HCT116 (cell line): Measurements from ENCODE around the gene ZDHHC3. TPM values are rescaled to one million over a fixed set of nuclear protein-coding genes. Genes with fewer than 3 reads are reported as not detected.

Experiments
- ATAC-seq: fragments of 200-7000 bp; cut with Tn5 transposase; 2 replicates; pipeline ENCODE4 v1.9.1; 2020; ENCODE audit warnings: mild to moderate bottlenecking, moderate library complexity
- BruUV-seq: library from RNA; stranded (reverse); fragments of 400-500 nt; replicated peaks from 2 replicates; lab custom pipeline; 2021; lab: Mats Ljungman, UMichigan
- CTCF ChIA-PET: fragments of 300-600 bp; sonication (Branson Sonifier 250); formaldehyde crosslinking; loops from one replicate; lab custom pipeline; 2021; ENCODE audit warnings: antibody characterized with exemption; lab: Charles Lee
- POLR2A ChIA-PET: fragments of 300-600, 350-600 bp; sonication (Branson Sonifier 250); formaldehyde crosslinking; loops from one replicate; lab custom pipeline; 2021; ENCODE audit warnings: antibody characterized with exemption; lab: Charles Lee
- RAD21 ChIA-PET, 2 experiments: fragments of 300-600 bp; sonication (Branson Sonifier 250); formaldehyde crosslinking; loops; one replicate each; lab custom pipeline; 2023; ENCODE audit warnings: low total read pairs in 2 of 2; ENCODE audit not compliant: uncharacterized antibody in 2 of 2, unreplicated experiment in 2 of 2, low non-redundant PET in 1 of 2; lab: Charles Lee
- DNase-seq: peaks from one replicate; pipeline ENCODE4 v3.0.0-alpha.2; 2010; ENCODE audit warnings: low read depth, low spot score
- H2AFZ ChIP-seq: fragments of 200-600 bp; shearing (Covaris generic), sonication (generic); 2 replicates; pipeline ENCODE4 v1.6.1; 2017; ENCODE audit warnings: low read depth, mixed run types, mixed read lengths, antibody characterized with exemption, low read length; ENCODE audit not compliant: poor library complexity, severe bottlenecking
- H3K27ac ChIP-seq: 2 replicates; pipeline ENCODE4 v1.5.1; 2012; ENCODE audit warnings: low read depth, low read length
- H3K27me3 ChIP-seq: fragments of 200-600 bp; sonication (generic); 2 replicates; pipeline ENCODE4 v1.6.1; 2016; ENCODE audit warnings: mixed run types, low read length, mixed read lengths; ENCODE audit not compliant: insufficient read depth
- H3K36me3 ChIP-seq, 2 experiments: fragments of 200-500 bp in 1 of 2; fragments of 200-600 bp in 1 of 2; sonication (Bioruptor generic) in 1 of 2; sonication (generic) in 1 of 2; 2 replicates each; pipeline versions ENCODE4 v1.5.1 to v1.6.1; 2014 to 2016; ENCODE audit warnings: low read length in 2 of 2, inconsistent platforms in 1 of 2, mixed read lengths in 1 of 2, mixed run types in 1 of 2; ENCODE audit not compliant: insufficient read depth in 2 of 2, control insufficient read depth in 1 of 2
- H3K4me1 ChIP-seq, 2 experiments: fragments of 200-600 bp in 1 of 2; sonication (generic) in 1 of 2; 2 replicates each; pipeline versions ENCODE4 v1.5.1 to v1.6.1; 2012 to 2017; ENCODE audit warnings: low read length in 2 of 2, inconsistent platforms in 1 of 2, mild to moderate bottlenecking in 1 of 2, mixed read lengths in 1 of 2, mixed run types in 1 of 2, moderate library complexity in 1 of 2; ENCODE audit not compliant: insufficient read depth in 2 of 2, control insufficient read depth in 1 of 2
- H3K4me2 ChIP-seq: fragments of 200-600 bp; sonication (generic); 2 replicates; pipeline ENCODE4 v1.6.1; 2017; ENCODE audit warnings: mixed run types, low read length, mixed read lengths
- H3K4me3 ChIP-seq, 2 experiments: fragments of 200-600 bp in 1 of 2; sonication (generic) in 1 of 2; replicated peaks in 1 of 2; 2 replicates each; pipeline ENCODE4 v1.5.1; 2011 to 2016; ENCODE audit warnings: low read length in 2 of 2, control low read depth in 1 of 2, low read depth in 1 of 2, mild to moderate bottlenecking in 1 of 2, mixed read lengths in 1 of 2, mixed run types in 1 of 2
- H3K79me2 ChIP-seq: fragments of 200-600 bp; sonication (generic); 2 replicates; pipeline ENCODE4 v1.6.1; 2017; ENCODE audit warnings: mild to moderate bottlenecking, mixed run types, low read length, moderate library complexity, mixed read lengths; ENCODE audit not compliant: insufficient read depth
- H3K9ac ChIP-seq: fragments of 200-600 bp; sonication (generic); 2 replicates; pipeline ENCODE4 v1.6.1; 2016; ENCODE audit warnings: low read length, mixed read lengths
- H3K9me2 ChIP-seq: fragments of 200-600 bp; sonication (generic), shearing (Covaris generic); 2 replicates; pipeline ENCODE4 v1.6.1; 2017; ENCODE audit warnings: mixed run types, mild to moderate bottlenecking, moderate library complexity; ENCODE audit not compliant: insufficient read depth
- H3K9me3 ChIP-seq, 2 experiments: fragments of 200-500 bp in 1 of 2; fragments of 200-600 bp in 1 of 2; sonication (Bioruptor generic) in 1 of 2; sonication (generic) in 1 of 2; 2 replicates each; pipeline ENCODE4 v1.6.1; 2014 to 2017; ENCODE audit warnings: low read length in 2 of 2, mixed read lengths in 2 of 2, inconsistent platforms in 1 of 2, low read depth in 1 of 2, mild to moderate bottlenecking in 1 of 2, mixed run types in 1 of 2, moderate library complexity in 1 of 2; ENCODE audit not compliant: control insufficient read depth in 1 of 2, insufficient read depth in 1 of 2
- H4K20me1 ChIP-seq: fragments of 200-600 bp; sonication (generic), shearing (Covaris generic); 2 replicates; pipeline ENCODE4 v1.6.1; 2017; ENCODE audit warnings: mixed run types, mild to moderate bottlenecking, moderate library complexity; ENCODE audit not compliant: insufficient read depth
- CBX3 ChIP-seq: IDR thresholded peaks from 2 replicates; pipeline ENCODE4 v1.6.1; 2012; ENCODE audit warnings: low read depth
- CEBPB ChIP-seq: IDR thresholded peaks from 2 replicates; pipeline ENCODE4 v1.6.1; 2012; ENCODE audit warnings: low read depth
- EGR1 ChIP-seq: IDR thresholded peaks from 2 replicates; pipeline ENCODE4 v1.6.1; 2012; ENCODE audit warnings: low read depth
- FOSL1 ChIP-seq: IDR thresholded peaks from 2 replicates; pipeline ENCODE4 v1.6.1; 2012; ENCODE audit warnings: low read depth
- JUND ChIP-seq: IDR thresholded peaks from 2 replicates; pipeline ENCODE4 v1.6.1; 2012
- POLR2A ChIP-seq: IDR thresholded peaks from 2 replicates; pipeline ENCODE4 v1.7.0; 2011; ENCODE audit warnings: borderline replicate concordance; ENCODE audit not compliant: insufficient read depth, insufficient read length; ENCODE audit errors: extremely low read depth
- RAD21 ChIP-seq: IDR thresholded peaks from 2 replicates; pipeline ENCODE4 v1.6.1; 2012; ENCODE audit warnings: low read depth, mild to moderate bottlenecking
- SRF ChIP-seq: IDR thresholded peaks from 2 replicates; pipeline ENCODE4 v1.6.1; 2012; ENCODE audit warnings: low read depth
- YY1 ChIP-seq: IDR thresholded peaks from 2 replicates; pipeline ENCODE4 v1.6.1; 2011; ENCODE audit warnings: low read length, low read depth, moderate library complexity, mild to moderate bottlenecking; ENCODE audit not compliant: insufficient replicate concordance; ENCODE audit errors: extremely low read depth
- ZFX ChIP-seq: fragments of 450-650 bp; IDR thresholded peaks from 2 replicates; pipeline ENCODE4 v1.6.1; 2017
- intact Hi-C: fragments of 100-400 bp; cut with micrococcal nuclease; formaldehyde crosslinking; loops from 2 replicates; pipeline ENCODE4 v1.10.0; 2022
- total RNA-seq: library from RNA; stranded (reverse); gene quantifications from one replicate; pipeline ENCODE4 v1.2.1, GENCODE V29; 2021; ENCODE audit not compliant: unreplicated experiment
- TF ChIP-seq, protein P1 (sequence below): IDR thresholded peaks from 2 replicates; pipeline ENCODE4 v1.6.1; 2011; ENCODE audit warnings: mild to moderate bottlenecking, low read length, moderate library complexity; ENCODE audit not compliant: insufficient replicate concordance; ENCODE audit errors: extremely low read depth
- TF ChIP-seq, protein P2 (sequence below): IDR thresholded peaks from 2 replicates; pipeline ENCODE4 v1.6.1; 2012

ZDHHC3 gene
- total RNA-seq, 1 experiment from 2014 or later: 61.1 TPM

DNA sequence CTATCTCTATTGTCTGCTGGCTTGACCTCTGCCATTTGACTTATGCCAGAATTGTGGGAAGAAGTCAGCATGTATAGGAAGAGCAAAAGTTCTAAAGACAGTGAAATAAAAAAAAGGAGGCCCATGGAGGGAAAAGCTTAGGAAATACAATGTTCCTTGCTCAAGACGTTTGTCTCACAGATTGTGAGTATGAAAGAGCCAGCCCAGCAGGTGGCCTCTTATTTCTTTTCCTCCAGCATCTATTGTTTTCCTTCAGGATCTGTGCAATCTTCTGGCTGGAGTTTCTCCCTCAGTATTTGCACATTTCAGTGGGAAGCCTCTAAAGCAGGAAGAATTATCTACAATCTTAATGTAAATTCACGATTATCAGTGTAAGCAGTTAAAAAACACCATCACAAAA, 43.7 kb downstream of the ZDHHC3 start (continued):
- TF ChIP-seq CEBPB: no peak
- TF ChIP-seq EGR1: no peak
- TF ChIP-seq RAD21: no peak
- TF ChIP-seq, protein P1, sequence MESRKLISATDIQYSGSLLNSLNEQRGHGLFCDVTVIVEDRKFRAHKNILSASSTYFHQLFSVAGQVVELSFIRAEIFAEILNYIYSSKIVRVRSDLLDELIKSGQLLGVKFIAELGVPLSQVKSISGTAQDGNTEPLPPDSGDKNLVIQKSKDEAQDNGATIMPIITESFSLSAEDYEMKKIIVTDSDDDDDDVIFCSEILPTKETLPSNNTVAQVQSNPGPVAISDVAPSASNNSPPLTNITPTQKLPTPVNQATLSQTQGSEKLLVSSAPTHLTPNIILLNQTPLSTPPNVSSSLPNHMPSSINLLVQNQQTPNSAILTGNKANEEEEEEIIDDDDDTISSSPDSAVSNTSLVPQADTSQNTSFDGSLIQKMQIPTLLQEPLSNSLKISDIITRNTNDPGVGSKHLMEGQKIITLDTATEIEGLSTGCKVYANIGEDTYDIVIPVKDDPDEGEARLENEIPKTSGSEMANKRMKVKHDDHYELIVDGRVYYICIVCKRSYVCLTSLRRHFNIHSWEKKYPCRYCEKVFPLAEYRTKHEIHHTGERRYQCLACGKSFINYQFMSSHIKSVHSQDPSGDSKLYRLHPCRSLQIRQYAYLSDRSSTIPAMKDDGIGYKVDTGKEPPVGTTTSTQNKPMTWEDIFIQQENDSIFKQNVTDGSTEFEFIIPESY: no peak
- no peak for TF ChIP-seq POLR2A
- no peak for TF ChIP-seq CBX3
- TF ChIP-seq SRF: no peak
- TF ChIP-seq, protein P2, sequence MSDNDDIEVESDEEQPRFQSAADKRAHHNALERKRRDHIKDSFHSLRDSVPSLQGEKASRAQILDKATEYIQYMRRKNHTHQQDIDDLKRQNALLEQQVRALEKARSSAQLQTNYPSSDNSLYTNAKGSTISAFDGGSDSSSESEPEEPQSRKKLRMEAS: no peak
- no peak for TF ChIP-seq JUND
- TF ChIP-seq, all 23 proteins: peak for 0

DNA sequence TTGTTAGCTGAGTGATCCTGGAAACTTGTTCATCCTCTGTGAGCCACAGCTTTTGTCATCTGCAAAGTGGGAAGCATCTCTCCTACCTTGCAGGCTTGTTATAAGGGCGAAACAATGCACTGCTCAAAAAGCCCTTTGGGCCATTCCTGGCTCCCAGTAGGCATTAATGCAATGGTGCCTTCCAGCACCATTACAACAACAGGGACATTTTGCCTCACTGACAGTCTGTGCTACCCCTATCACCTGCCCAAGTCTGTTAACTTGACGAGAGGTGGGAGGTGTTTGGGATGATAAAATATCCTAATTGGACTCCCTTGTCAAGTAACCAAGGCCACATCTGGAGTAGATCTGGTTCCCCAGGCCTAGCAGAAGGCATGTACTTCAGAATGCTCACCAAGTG, 44.2 kb downstream of the ZDHHC3 start:
- Histone ChIP-seq H4K20me1 (no peaks in the 10 kb centered on the region), H3K9me2 (no peaks in the 10 kb centered on the region), H2AFZ (no peak overlapping the region), H3K27me3 (no peaks in the 10 kb centered on the region), H3K27ac (no peak overlapping the region)
- POLR2A ChIA-PET: no interaction called here
- no peak for ATAC-seq
- BruUV-seq: no TSS peak
- no peak for TF ChIP-seq SRF
- TF ChIP-seq YY1: no peak
- TF ChIP-seq FOSL1: no peak
- no peak for TF ChIP-seq ZFX
- TF ChIP-seq, all 23 proteins: peak for 0
- Histone ChIP-seq H3K4me3 (no peak overlapping the region), H3K9ac (no peak overlapping the region), H3K4me1 (no peaks in the 10 kb centered on the region), H3K36me3 (peaks cover 0 to 9% of the 10 kb centered on the region in 2 experiments; a peak in 3 of 4 replicates), H3K79me2 (no peaks in the 10 kb centered on the region), H3K9me3 (no peaks in the 10 kb centered on the region), H3K4me2 (no peak overlapping the region)
- no peak for DNase-seq
- ChIA-PET RAD21 (no interaction called here), CTCF (no interaction called here)
- intact Hi-C loops: no loop called here
